Measurements from ENCODE around the gene C10orf120. TPM values are rescaled to one million over a fixed set of nuclear protein-coding genes. Genes with fewer than 3 reads are reported as not detected.

The C10orf120 gene
- polyA plus RNA-seq, 3 donors = not detected

GRCh38 chr10:122674781-122675180 is 24.9 kb downstream of the C10orf120 start:
- Mint-ChIP-seq H3K27me3 (ENCODE audit: low read depth in 3 of 3) (peaks cover 2 to 7% (median 3%) of the 10 kb centered on the region in 3 donors), H3K4me1 (no peaks in the 10 kb centered on the region), H3K36me3 (no peaks in the 10 kb centered on the region), H3K9me3 (peaks cover 0 to 5% (median 1%) of the 10 kb centered on the region in 7 donors), H3K4me3 (no peak overlapping the region), H3K27ac (no peak overlapping the region)
- Histone ChIP-seq H3K36me3 (replicated peaks in 1 of 2; ENCODE audit: control insufficient read depth in 1 of 2, insufficient read depth in 2 of 2, low read length in 2 of 2) (no peaks in the 10 kb centered on the region), H3K4me2 (replicated peaks; ENCODE audit: extremely low read depth, low read length, poor library complexity, severe bottlenecking) (no peak overlapping the region), H3K79me2 (ENCODE audit: insufficient read depth, low read length) (no peaks in the 10 kb centered on the region), H4K20me1 (ENCODE audit: insufficient read depth, low read length) (no peaks in the 10 kb centered on the region), H3K27me3 (ENCODE audit: control insufficient read depth in 2 of 2, insufficient read depth in 2 of 2, low read length in 2 of 2) (no peaks in the 10 kb centered on the region), H3K4me3 (replicated peaks in 1 of 3; ENCODE audit: low read depth in 2 of 3, low read length in 3 of 3) (no peak overlapping the region), H3K9me3 (replicated peaks in 1 of 2; ENCODE audit: control insufficient read depth in 1 of 2, insufficient read depth in 1 of 2, low read length in 2 of 2) (no peaks in the 10 kb centered on the region), H3K27ac (ENCODE audit: low read depth in 1 of 2, low read length in 2 of 2) (no peak overlapping the region), H3K9ac (ENCODE audit: insufficient read depth, low read length, poor library complexity, severe bottlenecking) (no peak overlapping the region), H2AFZ (ENCODE audit: insufficient read depth, low read depth, low read length, poor library complexity, severe bottlenecking) (no peak overlapping the region), H3K4me1 (ENCODE audit: control insufficient read depth in 1 of 2, insufficient read depth in 2 of 2, low read length in 2 of 2) (no peaks in the 10 kb centered on the region)
- whole genome bisulfite sequencing (ENCODE audit: insufficient coverage) = 78% methylated on average over 3 of the region's 8 CpGs
- no peak for DNase-seq
- intact Hi-C loops (cut with micrococcal nuclease) = no loop called here
- TF ChIP-seq, protein P1, sequence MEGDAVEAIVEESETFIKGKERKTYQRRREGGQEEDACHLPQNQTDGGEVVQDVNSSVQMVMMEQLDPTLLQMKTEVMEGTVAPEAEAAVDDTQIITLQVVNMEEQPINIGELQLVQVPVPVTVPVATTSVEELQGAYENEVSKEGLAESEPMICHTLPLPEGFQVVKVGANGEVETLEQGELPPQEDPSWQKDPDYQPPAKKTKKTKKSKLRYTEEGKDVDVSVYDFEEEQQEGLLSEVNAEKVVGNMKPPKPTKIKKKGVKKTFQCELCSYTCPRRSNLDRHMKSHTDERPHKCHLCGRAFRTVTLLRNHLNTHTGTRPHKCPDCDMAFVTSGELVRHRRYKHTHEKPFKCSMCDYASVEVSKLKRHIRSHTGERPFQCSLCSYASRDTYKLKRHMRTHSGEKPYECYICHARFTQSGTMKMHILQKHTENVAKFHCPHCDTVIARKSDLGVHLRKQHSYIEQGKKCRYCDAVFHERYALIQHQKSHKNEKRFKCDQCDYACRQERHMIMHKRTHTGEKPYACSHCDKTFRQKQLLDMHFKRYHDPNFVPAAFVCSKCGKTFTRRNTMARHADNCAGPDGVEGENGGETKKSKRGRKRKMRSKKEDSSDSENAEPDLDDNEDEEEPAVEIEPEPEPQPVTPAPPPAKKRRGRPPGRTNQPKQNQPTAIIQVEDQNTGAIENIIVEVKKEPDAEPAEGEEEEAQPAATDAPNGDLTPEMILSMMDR (IDR thresholded peaks at IDR 0.05) = no peak

DNA sequence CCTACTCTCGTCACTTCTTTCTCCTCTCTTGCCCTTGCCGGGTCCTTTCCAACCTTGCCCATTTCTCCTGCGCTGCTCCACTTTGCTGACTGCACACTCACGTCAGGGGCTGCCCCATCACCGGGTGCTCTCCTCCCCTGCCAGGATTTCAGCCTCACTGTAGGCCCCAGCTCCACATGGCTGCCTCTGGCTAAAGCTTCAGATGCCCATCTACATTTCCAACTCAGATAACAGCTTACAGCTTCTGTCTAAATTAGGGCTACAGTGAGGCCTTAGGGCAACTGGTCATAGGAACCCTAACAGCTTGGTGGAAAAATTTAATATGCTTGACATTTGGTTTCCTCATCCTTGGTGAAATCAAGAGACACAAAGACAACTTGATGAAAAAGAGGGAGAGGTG is 25.9 kb downstream of the C10orf120 start:
- H4K20me1 ChIP-seq (ENCODE audit: insufficient read depth, low read length) = no peaks in the 10 kb centered on the region
- no peak for DNase-seq
- no peak overlapping the region for H3K4me3 ChIP-seq (replicated peaks in 1 of 3; ENCODE audit: low read depth in 2 of 3, low read length in 3 of 3)
- no peak overlapping the region for H3K4me2 ChIP-seq (replicated peaks; ENCODE audit: extremely low read depth, low read length, poor library complexity, severe bottlenecking)
- Mint-ChIP-seq H3K27ac (peak overlapping the region in 1 of 7 donors; percentile 5), H3K36me3 (no peaks in the 10 kb centered on the region), H3K9me3 (peaks cover 0 to 4% (median 1%) of the 10 kb centered on the region in 7 donors), H3K4me3 (no peak overlapping the region), H3K4me1 (no peaks in the 10 kb centered on the region), H3K27me3 (ENCODE audit: low read depth in 3 of 3) (peaks cover 2 to 5% (median 3%) of the 10 kb centered on the region in 3 donors)
- no peaks in the 10 kb centered on the region for H3K79me2 ChIP-seq (ENCODE audit: insufficient read depth, low read length)
- TF ChIP-seq, protein P1 (IDR thresholded peaks at IDR 0.05) = no peak
- H3K36me3 ChIP-seq (replicated peaks in 1 of 2; ENCODE audit: control insufficient read depth in 1 of 2, insufficient read depth in 2 of 2, low read length in 2 of 2) = no peaks in the 10 kb centered on the region
- WGBS (ENCODE audit: insufficient coverage) = 91% methylated on average over 5 of the region's 5 CpGs
- H3K27ac ChIP-seq (ENCODE audit: low read depth in 1 of 2, low read length in 2 of 2) = no peak overlapping the region
- no peak overlapping the region for H2AFZ ChIP-seq (ENCODE audit: insufficient read depth, low read depth, low read length, poor library complexity, severe bottlenecking)
- intact Hi-C loops (cut with micrococcal nuclease) = no loop called here
- H3K4me1 ChIP-seq (ENCODE audit: control insufficient read depth in 1 of 2, insufficient read depth in 2 of 2, low read length in 2 of 2) = no peaks in the 10 kb centered on the region
- H3K27me3 ChIP-seq (ENCODE audit: control insufficient read depth in 2 of 2, insufficient read depth in 2 of 2, low read length in 2 of 2) = no peaks in the 10 kb centered on the region
- no peaks in the 10 kb centered on the region for H3K9me3 ChIP-seq (replicated peaks in 1 of 2; ENCODE audit: control insufficient read depth in 1 of 2, insufficient read depth in 1 of 2, low read length in 2 of 2)
- H3K9ac ChIP-seq (ENCODE audit: insufficient read depth, low read length, poor library complexity, severe bottlenecking) = no peak overlapping the region
